Activated CD4-positive, alpha-beta T cell treated with anti-CD3 and anti-CD28 coated beads, Interleukin-2, amount 10 ng/mL, durations not matched to agents 7 days and 5 days (primary cell): Measurements from ENCODE around the gene SLC18A2. TPM values are rescaled to one million over a fixed set of nuclear protein-coding genes. Genes with fewer than 3 reads are reported as not detected.

Source experiments
- CTCF ChIA-PET: fragments of 350-600 bp; sonication (Branson Sonifier 250); formaldehyde crosslinking; loops from one replicate; lab custom pipeline; 2021; ENCODE audit warnings: antibody characterized with exemption; lab: Charles Lee
- POLR2A ChIA-PET: fragments of 350-600 bp; sonication (Branson Sonifier 250); formaldehyde crosslinking; loops from one replicate; lab custom pipeline; 2021; ENCODE audit warnings: antibody characterized with exemption; lab: Charles Lee
- DNase-seq: peaks from one replicate; pipeline ENCODE4 v3.0.0-alpha.2; 2020
- H3K27ac Mint-ChIP-seq: one replicate; pipeline ENCODE4 v1.8.0; 2021; ENCODE audit warnings: mild to moderate bottlenecking, moderate library complexity, mixed read lengths
- H3K27me3 Mint-ChIP-seq: one replicate; pipeline ENCODE4 v1.8.0; 2021; ENCODE audit warnings: mixed read lengths
- H3K36me3 Mint-ChIP-seq: one replicate; pipeline ENCODE4 v1.8.0; 2021; ENCODE audit warnings: low read depth, mixed read lengths
- H3K4me1 Mint-ChIP-seq: one replicate; pipeline ENCODE4 v1.8.0; 2021; ENCODE audit warnings: mixed read lengths
- H3K4me3 Mint-ChIP-seq: one replicate; pipeline ENCODE4 v1.8.0; 2021; ENCODE audit warnings: mild to moderate bottlenecking, moderate library complexity, mixed read lengths
- H3K9me3 Mint-ChIP-seq: one replicate; pipeline ENCODE4 v1.8.0; 2021; ENCODE audit warnings: mixed read lengths
- total RNA-seq, 2 experiments: library from RNA; stranded (reverse); gene quantifications; one replicate each; pipeline ENCODE4 v1.2.3, GENCODE V29; 2021

Gene SLC18A2
- total RNA-seq, 2 experiments from 2014 or later, result not detected

GRCh38 chr10:117311261-117311660, 70.3 kb downstream of the SLC18A2 start:
- H3K27ac Mint-ChIP-seq, result no peak overlapping the region
- H3K36me3 Mint-ChIP-seq, result peaks cover 17% of the 10 kb centered on the region
- no peaks in the 10 kb centered on the region for H3K9me3 Mint-ChIP-seq
- ChIA-PET CTCF (no interaction called here), POLR2A (no interaction called here)
- peaks cover 6% of the 10 kb centered on the region for H3K4me1 Mint-ChIP-seq
- no peak for DNase-seq
- H3K4me3 Mint-ChIP-seq, result no peak overlapping the region
- no peaks in the 10 kb centered on the region for H3K27me3 Mint-ChIP-seq

- H3K27me3 Mint-ChIP-seq, result no peaks in the 10 kb centered on the region
- CTCF ChIA-PET, result no interaction called here
- H3K4me1 Mint-ChIP-seq, result peaks cover 6% of the 10 kb centered on the region
Measured at GRCh38 chr10:117312430-117312829, 71.5 kb downstream of the SLC18A2 start.

GRCh38 chr10:117313641-117314040, 72.7 kb downstream of the SLC18A2 start:
- H3K27ac Mint-ChIP-seq, result no peak overlapping the region

More at GRCh38 chr10:117312430-117312829, 71.5 kb downstream of the SLC18A2 start:
- DNase-seq, result no peak
- Mint-ChIP-seq H3K27ac (no peak overlapping the region), H3K4me3 (no peak overlapping the region), H3K36me3 (peaks cover 18% of the 10 kb centered on the region), H3K9me3 (no peaks in the 10 kb centered on the region)
- POLR2A ChIA-PET, result no interaction called here

GRCh38 chr10:117316701-117317100, 75.8 kb downstream of the SLC18A2 start:
- H3K27ac Mint-ChIP-seq, result no peak overlapping the region
- H3K4me1 Mint-ChIP-seq, result peaks cover 5% of the 10 kb centered on the region
- no peaks in the 10 kb centered on the region for H3K9me3 Mint-ChIP-seq
- ChIA-PET POLR2A (no interaction called here), CTCF (interaction anchor here (1.1 kb wide), 1 partner anchor 100 kb away, joined by 4 read pairs; no protein-coding TSS in a partner anchor)
- H3K36me3 Mint-ChIP-seq, result peaks cover 19% of the 10 kb centered on the region
- H3K27me3 Mint-ChIP-seq, result no peaks in the 10 kb centered on the region
- no peak for DNase-seq
- no peak overlapping the region for H3K4me3 Mint-ChIP-seq

More at GRCh38 chr10:117313641-117314040, 72.7 kb downstream of the SLC18A2 start:
- Mint-ChIP-seq H3K4me1 (peaks cover 6% of the 10 kb centered on the region), H3K4me3 (no peak overlapping the region), H3K27me3 (no peaks in the 10 kb centered on the region), H3K9me3 (no peaks in the 10 kb centered on the region), H3K36me3 (peaks cover 21% of the 10 kb centered on the region)
- ChIA-PET POLR2A (no interaction called here), CTCF (no interaction called here)
- no peak for DNase-seq

- Mint-ChIP-seq H3K4me3 (no peak overlapping the region), H3K36me3 (peaks cover 6% of the 10 kb centered on the region), H3K27me3 (no peaks in the 10 kb centered on the region), H3K9me3 (no peaks in the 10 kb centered on the region), H3K4me1 (no peaks in the 10 kb centered on the region), H3K27ac (no peak overlapping the region)
- ChIA-PET POLR2A (no interaction called here), CTCF (interaction anchor here (0.6 to 3.8 kb wide), 3 partner anchors 30 to 585 kb away, joined by 3 to 27 read pairs (median 4); no protein-coding TSS in a partner anchor)
- DNase-seq, result no peak
Measured at GRCh38 chr10:117318909-117319308, 78.0 kb downstream of the SLC18A2 start.

- H3K4me1 Mint-ChIP-seq, result no peaks in the 10 kb centered on the region
- peaks cover 4% of the 10 kb centered on the region for H3K36me3 Mint-ChIP-seq
- ChIA-PET POLR2A (no interaction called here), CTCF (interaction anchor here (1.1 to 3.8 kb wide), 2 partner anchors 66 to 103 kb away, joined by 3 to 27 read pairs; no protein-coding TSS in a partner anchor)
- DNase-seq, result peak; percentile 12
- H3K27me3 Mint-ChIP-seq, result no peaks in the 10 kb centered on the region
- no peak overlapping the region for H3K4me3 Mint-ChIP-seq
- H3K27ac Mint-ChIP-seq, result no peak overlapping the region
- H3K9me3 Mint-ChIP-seq, result no peaks in the 10 kb centered on the region
Measured at GRCh38 chr10:117320050-117320665, 79.2 kb downstream of the SLC18A2 start.

- Mint-ChIP-seq H3K27ac (no peak overlapping the region), H3K4me3 (no peak overlapping the region), H3K36me3 (peaks cover 10% of the 10 kb centered on the region), H3K4me1 (no peaks in the 10 kb centered on the region), H3K9me3 (no peaks in the 10 kb centered on the region), H3K27me3 (no peaks in the 10 kb centered on the region)
- POLR2A ChIA-PET, result no interaction called here
- DNase-seq, result no peak
- CTCF ChIA-PET, result interaction anchor here (1.5 kb wide), 1 partner anchor 106 kb away, joined by 4 read pairs; no protein-coding TSS in a partner anchor
Measured at GRCh38 chr10:117322260-117322659, 81.3 kb downstream of the SLC18A2 start.

- Mint-ChIP-seq H3K27ac (no peak overlapping the region), H3K4me3 (no peak overlapping the region), H3K27me3 (no peaks in the 10 kb centered on the region), H3K4me1 (no peaks in the 10 kb centered on the region), H3K36me3 (peaks cover 7% of the 10 kb centered on the region), H3K9me3 (no peaks in the 10 kb centered on the region)
- ChIA-PET POLR2A (interaction anchor here (0.6 kb wide), 1 partner anchor 50 kb away, joined by 3 read pairs; no protein-coding TSS in a partner anchor), CTCF (no interaction called here)
- no peak for DNase-seq
Measured at GRCh38 chr10:117324367-117324766, 83.5 kb downstream of the SLC18A2 start.

GRCh38 chr10:117327262-117327661, 86.3 kb downstream of the SLC18A2 start:
- H3K36me3 Mint-ChIP-seq, result peaks cover 7% of the 10 kb centered on the region
- H3K27ac Mint-ChIP-seq, result no peak overlapping the region
- no peak overlapping the region for H3K4me3 Mint-ChIP-seq
- no peaks in the 10 kb centered on the region for H3K9me3 Mint-ChIP-seq
- no peak for DNase-seq
- H3K27me3 Mint-ChIP-seq, result no peaks in the 10 kb centered on the region
- ChIA-PET CTCF (no interaction called here), POLR2A (no interaction called here)
- no peaks in the 10 kb centered on the region for H3K4me1 Mint-ChIP-seq

Other genes with a start within 250 kb of the SLC18A2 start
- under 1 TPM; 0.40 to 0.45 TPM for gene SHTN1, start 235.9 kb upstream of the SLC18A2 start, total RNA-seq
- not detected for gene VAX1, start 102.8 kb upstream of the SLC18A2 start, total RNA-seq
- not detected for gene KCNK18, start 43.6 kb upstream of the SLC18A2 start, total RNA-seq
- 10 to 100 TPM; 10.9 to 13.4 TPM for gene PDZD8, start 134.3 kb downstream of the SLC18A2 start, total RNA-seq